Mucosa of descending colon (tissue), 3 donors: ENCODE measurements around the gene OSTM1. TPM values are rescaled to one million over a fixed set of nuclear protein-coding genes. Genes with fewer than 3 reads are reported as not detected.
"Not testable (repeated sequence)": the region's sequence is repeated elsewhere in the genome, so short reads cannot be mapped to it uniquely, and the experiment has no call there.

Source experiments
- ATAC-seq: fragments of 200-7000 bp; cut with Tn5 transposase; one replicate; pipeline ENCODE4 v1.9.1; 2020; ENCODE audit warnings: mild to moderate bottlenecking, moderate library complexity
- DNase-seq, 3 donors: peaks; one replicate each; pipeline ENCODE4 v3.0.0-alpha.2; 2020
- H3K36me3 ChIP-seq: fragments of 200-600 bp; one replicate; pipeline ENCODE4 v1.8.0; 2021; ENCODE audit warnings: low read depth, mild to moderate bottlenecking
- H3K4me1 ChIP-seq: fragments of 200-600 bp; one replicate; pipeline ENCODE4 v1.8.0; 2021; ENCODE audit warnings: low read depth, mild to moderate bottlenecking
- H3K4me3 ChIP-seq: fragments of 200-600 bp; one replicate; pipeline ENCODE4 v1.8.0; 2021; ENCODE audit warnings: mild to moderate bottlenecking
- H3K9me3 ChIP-seq: fragments of 200-600 bp; one replicate; pipeline ENCODE4 v1.8.0; 2021; ENCODE audit warnings: mild to moderate bottlenecking
- intact Hi-C, 2 donors: fragments of 100-400 bp; cut with DNase I in 1 of 2; cut with micrococcal nuclease in 1 of 2; formaldehyde crosslinking; loops; one replicate each; pipeline versions ENCODE4 v1.11.0 to v1.11.1; 2022; cut with DNase I, micrococcal nuclease
- total RNA-seq, 3 donors: library from RNA; stranded (reverse); fragmentation: NEBNext Ultra II Directional in 2 of 3; extraction: Animal tissue kit (Norgen Biotek cat#: 25700) in 2 of 3; gene quantifications; one replicate each; pipeline versions ENCODE4 v1.2.1 to v1.2.4, GENCODE V29; 2021 to 2023
- TF ChIP-seq, protein P1 (sequence below): fragments of 200-600 bp; IDR thresholded peaks from one replicate; pipeline ENCODE4 v1.8.0; 2022; ENCODE audit warnings: antibody characterized with exemption, mild to moderate bottlenecking
- donor health status: DM: no; HTN: no; CAD: no; lungs with moderate emphysema.
- donor health status: DM: no; HTN: no; CAD: no.
- donor health status: DM: no; HTN: yes; CAD: no.

Gene OSTM1
- total RNA-seq, 3 donors from 2014 or later: 24.6 to 67.5 (median 32.1) TPM

DNA sequence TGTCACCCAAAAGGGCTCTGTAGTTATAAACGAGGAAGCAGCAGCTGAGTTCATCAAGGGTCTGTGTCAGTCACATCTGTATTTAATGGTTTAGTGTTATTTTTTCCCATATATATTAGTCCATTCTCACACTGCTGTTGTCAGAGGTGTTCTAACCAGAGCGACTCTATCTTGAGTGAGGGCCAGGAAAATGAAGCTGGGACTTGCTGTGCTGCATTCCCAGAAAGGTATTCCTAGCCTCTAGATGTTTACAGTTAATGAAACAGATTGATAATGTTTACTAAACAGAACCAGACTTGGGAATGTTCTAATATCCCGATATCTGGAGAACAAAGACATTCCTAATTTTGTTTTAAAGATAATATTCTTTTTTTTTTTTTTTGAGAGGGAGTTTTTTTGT lies 68.6 kb downstream of the OSTM1 start:
- ATAC-seq (no peak), DNase-seq (no peak)
- peaks cover 7% of the 10 kb centered on the region for H3K36me3 ChIP-seq
- peaks cover 21% of the 10 kb centered on the region for H3K4me1 ChIP-seq
- intact Hi-C loops: no loop called here
- TF ChIP-seq, protein P1, sequence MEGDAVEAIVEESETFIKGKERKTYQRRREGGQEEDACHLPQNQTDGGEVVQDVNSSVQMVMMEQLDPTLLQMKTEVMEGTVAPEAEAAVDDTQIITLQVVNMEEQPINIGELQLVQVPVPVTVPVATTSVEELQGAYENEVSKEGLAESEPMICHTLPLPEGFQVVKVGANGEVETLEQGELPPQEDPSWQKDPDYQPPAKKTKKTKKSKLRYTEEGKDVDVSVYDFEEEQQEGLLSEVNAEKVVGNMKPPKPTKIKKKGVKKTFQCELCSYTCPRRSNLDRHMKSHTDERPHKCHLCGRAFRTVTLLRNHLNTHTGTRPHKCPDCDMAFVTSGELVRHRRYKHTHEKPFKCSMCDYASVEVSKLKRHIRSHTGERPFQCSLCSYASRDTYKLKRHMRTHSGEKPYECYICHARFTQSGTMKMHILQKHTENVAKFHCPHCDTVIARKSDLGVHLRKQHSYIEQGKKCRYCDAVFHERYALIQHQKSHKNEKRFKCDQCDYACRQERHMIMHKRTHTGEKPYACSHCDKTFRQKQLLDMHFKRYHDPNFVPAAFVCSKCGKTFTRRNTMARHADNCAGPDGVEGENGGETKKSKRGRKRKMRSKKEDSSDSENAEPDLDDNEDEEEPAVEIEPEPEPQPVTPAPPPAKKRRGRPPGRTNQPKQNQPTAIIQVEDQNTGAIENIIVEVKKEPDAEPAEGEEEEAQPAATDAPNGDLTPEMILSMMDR: no peak
- peaks cover 7% of the 10 kb centered on the region for H3K9me3 ChIP-seq
- no peak overlapping the region for H3K4me3 ChIP-seq

DNA sequence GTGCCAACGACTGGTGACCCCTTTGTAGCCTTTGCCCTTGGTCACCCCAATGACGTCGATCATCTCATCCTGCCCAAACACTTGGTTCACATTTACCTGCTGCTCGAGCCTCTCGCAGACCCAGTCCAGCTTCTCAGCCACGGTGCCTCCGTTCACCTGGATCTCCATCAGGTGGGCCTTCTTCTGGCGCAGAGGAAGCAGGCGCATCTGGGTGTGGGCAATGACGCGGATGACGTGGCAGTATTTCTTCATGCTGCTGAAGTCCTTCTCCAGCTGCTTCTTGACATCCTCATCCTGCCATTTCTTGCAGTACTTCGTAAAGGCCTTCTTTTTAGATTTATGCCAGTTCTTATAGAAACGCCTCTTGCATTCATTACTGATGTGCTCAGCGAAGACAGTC lies 69.7 kb downstream of the OSTM1 start:
- H3K9me3 ChIP-seq: peaks cover 7% of the 10 kb centered on the region
- H3K36me3 ChIP-seq: peaks cover 7% of the 10 kb centered on the region
- ATAC-seq (no peak), DNase-seq (no peak)
- no peak overlapping the region for H3K4me3 ChIP-seq
- H3K4me1 ChIP-seq: peaks cover 23% of the 10 kb centered on the region
- TF ChIP-seq, protein P1: no peak
- intact Hi-C loops: no loop called here

DNA sequence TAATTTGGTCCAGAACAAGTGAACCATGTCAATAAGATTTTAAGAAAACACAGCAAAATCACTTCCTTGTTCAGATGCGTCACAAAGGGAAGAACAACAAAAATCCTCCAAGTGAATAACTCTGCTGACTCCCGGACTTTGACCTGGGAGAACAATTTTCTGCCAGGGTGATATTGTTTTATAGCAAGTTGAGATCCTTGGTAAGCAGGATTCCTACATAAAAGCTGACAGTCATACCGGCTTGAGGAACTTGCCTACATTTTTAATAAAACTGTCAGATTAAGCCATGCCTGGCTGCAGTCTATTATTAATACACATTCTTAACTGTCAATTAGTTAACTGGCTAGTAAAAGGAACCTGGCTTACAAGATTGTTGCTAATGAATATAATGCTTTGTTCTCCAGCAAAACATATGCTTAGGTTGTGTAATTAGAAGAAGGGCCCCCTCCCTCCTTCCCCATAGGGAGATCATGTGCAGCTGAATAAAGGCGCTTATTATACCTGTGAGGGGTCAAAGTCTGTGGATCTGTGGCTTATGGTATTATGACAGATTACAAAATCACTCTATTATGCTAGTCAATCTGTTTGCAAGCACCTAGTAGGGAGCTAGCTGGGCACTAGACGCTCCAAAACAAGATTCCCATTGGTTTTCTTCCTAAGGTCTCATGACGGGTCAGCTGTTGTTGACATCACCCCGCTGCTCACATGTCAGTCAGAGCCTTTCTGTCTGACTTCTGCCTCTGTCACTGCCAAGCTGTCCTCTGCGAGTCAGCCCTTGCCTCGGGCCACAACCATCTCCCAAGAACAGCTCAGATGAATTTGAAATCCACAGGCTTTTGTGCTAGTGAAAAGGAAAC lies 71.9 kb downstream of the OSTM1 start:
- DNase-seq: peak; percentile 43 to 82 (median 54)

DNA sequence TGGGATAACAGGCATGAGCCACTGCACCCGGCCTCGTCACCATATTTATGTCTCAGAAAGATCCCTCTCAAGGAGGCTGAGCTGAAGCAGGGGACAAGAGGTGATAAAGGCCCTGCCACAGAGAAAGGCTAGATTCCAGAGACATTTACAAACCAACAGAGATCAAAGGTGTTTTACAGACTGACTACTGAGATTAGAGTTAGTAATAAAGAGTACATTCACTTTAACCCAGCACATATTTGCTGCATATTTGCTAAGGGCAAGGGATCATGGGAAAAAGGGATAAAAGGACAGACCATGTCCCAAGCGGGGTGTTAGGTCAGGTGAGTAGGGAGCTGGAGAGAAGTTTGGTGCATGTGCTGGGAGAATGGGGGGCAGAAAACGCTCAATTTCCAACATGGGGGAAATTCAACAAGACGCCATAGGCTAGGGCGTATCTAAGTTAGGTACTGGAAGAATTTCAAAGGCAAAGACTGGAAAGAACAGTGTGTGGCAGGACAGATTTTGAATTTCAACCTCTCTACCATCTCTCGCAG lies 72.8 kb downstream of the OSTM1 start:
- intact Hi-C loops: no loop called here
- ATAC-seq: peak; percentile 59

More for the DNA sequence above, 71.9 kb downstream of the OSTM1 start:
- Histone ChIP-seq H3K36me3 (peaks cover 7% of the 10 kb centered on the region), H3K9me3 (no peaks in the 10 kb centered on the region), H3K4me1 (peaks cover 23% of the 10 kb centered on the region), H3K4me3 (no peak overlapping the region)
- TF ChIP-seq, protein P1: no peak
- peak; percentile 90 for ATAC-seq
- intact Hi-C loops: no loop called here

DNA sequence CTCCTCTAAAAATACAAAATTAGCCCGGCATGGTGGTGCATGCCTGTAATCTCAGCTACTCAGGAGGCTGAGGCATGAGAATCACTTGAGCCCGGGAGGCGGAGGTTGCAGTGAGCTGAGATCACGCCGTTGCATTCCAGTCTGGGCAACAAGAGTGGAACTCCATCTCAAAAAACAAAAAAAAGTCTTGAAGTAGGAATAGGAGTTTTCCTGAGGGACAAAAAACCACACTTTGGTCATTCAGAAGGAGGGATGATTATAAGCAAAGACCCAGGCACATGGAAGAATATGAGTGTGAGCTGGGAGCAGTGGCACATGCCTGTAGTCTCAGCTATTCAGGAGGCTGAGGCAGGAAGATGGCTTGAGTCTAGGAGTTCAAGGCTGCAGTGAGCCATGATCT lies 74.3 kb downstream of the OSTM1 start:
- H3K36me3 ChIP-seq, H3K4me3 ChIP-seq, ATAC-seq, intact Hi-C loops, H3K9me3 ChIP-seq, DNase-seq: not testable (repeated sequence)
- peaks cover 23% of the 10 kb centered on the region for H3K4me1 ChIP-seq

More for the DNA sequence above, 72.8 kb downstream of the OSTM1 start:
- Histone ChIP-seq H3K9me3 (no peaks in the 10 kb centered on the region), H3K36me3 (peaks cover 7% of the 10 kb centered on the region), H3K4me3 (no peak overlapping the region), H3K4me1 (peaks cover 23% of the 10 kb centered on the region)
- peak in 1 of 3 donors; percentile 35 for DNase-seq
- TF ChIP-seq, protein P1: no peak

DNA sequence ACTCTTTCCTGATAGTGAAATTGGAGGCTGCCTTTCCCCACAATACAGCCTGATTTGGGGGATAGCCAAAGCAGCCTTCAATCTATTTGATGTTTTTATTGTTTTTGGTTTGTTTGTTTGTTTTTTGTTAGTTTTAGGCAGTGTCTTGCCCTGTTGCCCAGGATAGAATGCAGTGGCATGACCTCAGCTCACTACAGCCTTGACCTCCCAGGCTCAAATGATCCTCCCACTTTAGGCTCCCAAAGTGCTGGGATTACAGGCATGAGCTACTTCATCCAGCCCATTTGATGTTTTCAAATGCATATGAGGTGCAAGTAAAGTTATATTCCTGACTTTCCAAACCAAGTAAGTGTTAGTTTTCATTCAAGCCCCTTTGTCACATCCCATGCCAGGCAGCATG lies 75.2 kb downstream of the OSTM1 start:
- peaks cover 23% of the 10 kb centered on the region for H3K4me1 ChIP-seq
- ATAC-seq (no peak), DNase-seq (no peak)
- TF ChIP-seq, protein P1: no peak
- peaks cover 7% of the 10 kb centered on the region for H3K36me3 ChIP-seq
- H3K4me3 ChIP-seq: no peak overlapping the region
- H3K9me3 ChIP-seq: no peaks in the 10 kb centered on the region
- intact Hi-C loops: no loop called here
